SK-N-SH (cell line): ENCODE data around the gene RARA.

Experiments
- CTCF ChIP-seq: fragments of 200-600 bp; sonication (generic); IDR thresholded peaks from 2 replicates; pipeline ENCODE4 v1.6.1; 2017; ENCODE audit warnings: antibody characterized with exemption, mild to moderate bottlenecking, moderate library complexity
- ELF1 ChIP-seq: IDR thresholded peaks from 2 replicates; pipeline ENCODE4 v1.4.0; 2012
- IRF3 ChIP-seq: fragments of 150-350 bp; IDR thresholded peaks from 2 replicates; pipeline ENCODE4 v1.6.1; 2016; ENCODE audit warnings: mild to moderate bottlenecking, low read depth, low read length
- MAX ChIP-seq: IDR thresholded peaks from 2 replicates; pipeline ENCODE4 v1.4.0; 2012; ENCODE audit warnings: low read depth
- PBX3 ChIP-seq: IDR thresholded peaks from 2 replicates; pipeline ENCODE4; 2012
- RAD21 ChIP-seq: IDR thresholded peaks from 2 replicates; pipeline ENCODE4 v1.6.1; 2012; ENCODE audit warnings: mild to moderate bottlenecking, low read length
- SIN3A ChIP-seq: IDR thresholded peaks from 2 replicates; pipeline ENCODE4 v1.6.1; 2012; ENCODE audit warnings: low read depth, mild to moderate bottlenecking, low read length, moderate library complexity, borderline replicate concordance
- TAF1 ChIP-seq: IDR thresholded peaks from 2 replicates; pipeline ENCODE4 v1.6.1; 2012; ENCODE audit warnings: low read depth, mild to moderate bottlenecking, low read length, moderate library complexity, borderline replicate concordance
- USF2 ChIP-seq: fragments of 150-350 bp; IDR thresholded peaks from 2 replicates; pipeline ENCODE4 v1.6.1; 2017; ENCODE audit warnings: antibody characterized with exemption, low read length, low read depth, borderline replicate concordance
- ZBTB33 ChIP-seq: IDR thresholded peaks from 2 replicates; pipeline ENCODE4 v1.4.0; 2012; ENCODE audit warnings: low read depth, borderline replicate concordance

GRCh38 chr17:40352779-40353394 is 43.9 kb downstream of the RARA start:
- TF ChIP-seq RAD21 (no peak), SIN3A (no peak), CTCF (no peak), USF2 (no peak), ZBTB33 (no peak), TAF1 (no peak), MAX (no peak), IRF3 (no peak), ELF1 (no peak), PBX3 (no peak)
